RWPE1 (cell line): ENCODE data around the gene SLC2A11.

Experiments used
- CTCF ChIA-PET: fragments of 350-600 bp; sonication (Branson Sonifier 250); formaldehyde crosslinking; extraction: SDS; loops from one replicate; lab custom pipeline; 2021; lab: Yijun Ruan, JAX
- POLR2A ChIA-PET: fragments of 400-600 bp; formaldehyde crosslinking; extraction: SDS; loops from one replicate; lab custom pipeline; 2020; ENCODE audit warnings: antibody characterized with exemption; ENCODE audit not compliant: low non-redundant PET; lab: Yijun Ruan, JAX
- DNase-seq: peaks from one replicate; pipeline ENCODE4 v3.0.0; 2012; ENCODE audit warnings: low spot score
- H3K27ac ChIP-seq: fragments of 450-650 bp; 2 replicates; pipeline ENCODE4 v1.5.1; 2017
- CTCF ChIP-seq: fragments of 450-650 bp; conservative IDR thresholded peaks from 2 replicates; pipeline ENCODE4 v1.5.1; 2017; ENCODE audit warnings: low read depth, mild to moderate bottlenecking

SLC2A11 gene

GRCh38 chr22:23857606-23858483 lies at the start of gene SLC2A11:
Gene SLC2A11, plus strand, starts transcription at chr22:23857875. Its CDS starts 125 bp downstream, at chr22:23858000.
- TF ChIP-seq CTCF: peak; percentile 32; the same call in 1 of the 2 replicates
- ChIA-PET POLR2A (interaction anchor here (0.6 kb wide), 1 partner anchor 15 kb away, joined by 3 read pairs; no protein-coding TSS in a partner anchor), CTCF (interaction anchor here (0.7 kb wide), 1 partner anchor 31 kb away, joined by 8 read pairs; no protein-coding TSS in a partner anchor)
- H3K27ac ChIP-seq: peak within 1 kb of the TSS; percentile 91
- peak; percentile 85 for DNase-seq

- DNase-seq: no peak
- H3K27ac ChIP-seq: no peak overlapping the region
- ChIA-PET POLR2A (no interaction called here), CTCF (interaction anchor here (0.6 kb wide), 1 partner anchor 107 kb away, joined by 3 read pairs; no protein-coding TSS in a partner anchor)
- TF ChIP-seq CTCF: no peak
These were observed 45.3 kb upstream of the SLC2A11 start for GRCh38 chr22:23812378-23812777.

GRCh38 chr22:23815541-23816155 lies 42.0 kb upstream of the SLC2A11 start:
- H3K27ac ChIP-seq: no peak overlapping the region
- TF ChIP-seq CTCF: no peak
- POLR2A ChIA-PET: no interaction called here
- CTCF ChIA-PET: no interaction called here
- DNase-seq: no peak

- H3K27ac ChIP-seq: no peak overlapping the region
- DNase-seq: no peak
- TF ChIP-seq CTCF: no peak
- CTCF ChIA-PET: no interaction called here
- POLR2A ChIA-PET: no interaction called here
These were observed 41.3 kb upstream of the SLC2A11 start for GRCh38 chr22:23816156-23816976.

GRCh38 chr22:23817146-23817545 lies 40.5 kb upstream of the SLC2A11 start:
- no peak for DNase-seq
- POLR2A ChIA-PET: no interaction called here
- CTCF ChIA-PET: no interaction called here
- TF ChIP-seq CTCF: no peak
- H3K27ac ChIP-seq: no peak overlapping the region

- POLR2A ChIA-PET: no interaction called here
These were observed 39.1 kb upstream of the SLC2A11 start for GRCh38 chr22:23818541-23818940.

More at GRCh38 chr22:23818541-23818940, 39.1 kb upstream of the SLC2A11 start:
- DNase-seq: no peak
- no peak for TF ChIP-seq CTCF
- CTCF ChIA-PET: no interaction called here
- no peak overlapping the region for H3K27ac ChIP-seq
